SK-N-MC (cell line): Measurements from ENCODE around the gene SCO2.

Experiments
- EZH2 ChIP-seq: fragments of 200-600 bp; sonication (generic); IDR thresholded peaks from one replicate; pipeline ENCODE4 v1.6.1; 2017; ENCODE audit warnings: antibody characterized with exemption
- FOXP2 ChIP-seq: optimal IDR thresholded peaks from 2 replicates; pipeline ENCODE3; 2011; ENCODE audit warnings: mild to moderate bottlenecking, moderate library complexity; ENCODE audit not compliant: insufficient read depth; ENCODE audit errors: extremely low read length, control extremely low read depth
- POLR2AphosphoS5 ChIP-seq: IDR thresholded peaks from 2 replicates; pipeline ENCODE4 v1.6.1; 2012; ENCODE audit warnings: mild to moderate bottlenecking, low read depth, low read length, borderline replicate concordance

- TF ChIP-seq POLR2AphosphoS5 (no peak), EZH2 (no peak), FOXP2 (no peak)
Measured at GRCh38 chr22:50550395-50550794, 25.0 kb upstream of the SCO2 start.
